ENCODE data around the gene CLNK.

DNA sequence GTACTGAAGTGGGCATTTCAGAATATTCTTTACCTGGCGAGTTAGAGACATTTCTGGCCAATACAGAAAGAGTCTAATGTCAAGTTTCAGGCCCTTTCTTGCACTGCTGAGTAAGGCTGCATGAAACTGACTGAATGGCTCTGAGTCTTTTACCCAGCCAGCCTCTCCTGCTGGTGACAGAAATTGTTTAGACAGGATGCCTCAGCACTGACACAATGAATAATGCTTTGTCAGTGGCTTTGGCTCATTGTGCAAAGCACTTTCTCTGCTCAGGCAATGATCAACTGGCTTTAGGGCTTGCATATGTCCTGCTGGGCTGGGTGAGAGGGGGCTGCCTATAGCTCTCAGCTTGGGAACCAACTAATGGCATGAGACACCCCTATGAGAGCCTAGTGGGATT, 45.5 kb downstream of the CLNK start:
- TF ChIP-seq, protein P1, sequence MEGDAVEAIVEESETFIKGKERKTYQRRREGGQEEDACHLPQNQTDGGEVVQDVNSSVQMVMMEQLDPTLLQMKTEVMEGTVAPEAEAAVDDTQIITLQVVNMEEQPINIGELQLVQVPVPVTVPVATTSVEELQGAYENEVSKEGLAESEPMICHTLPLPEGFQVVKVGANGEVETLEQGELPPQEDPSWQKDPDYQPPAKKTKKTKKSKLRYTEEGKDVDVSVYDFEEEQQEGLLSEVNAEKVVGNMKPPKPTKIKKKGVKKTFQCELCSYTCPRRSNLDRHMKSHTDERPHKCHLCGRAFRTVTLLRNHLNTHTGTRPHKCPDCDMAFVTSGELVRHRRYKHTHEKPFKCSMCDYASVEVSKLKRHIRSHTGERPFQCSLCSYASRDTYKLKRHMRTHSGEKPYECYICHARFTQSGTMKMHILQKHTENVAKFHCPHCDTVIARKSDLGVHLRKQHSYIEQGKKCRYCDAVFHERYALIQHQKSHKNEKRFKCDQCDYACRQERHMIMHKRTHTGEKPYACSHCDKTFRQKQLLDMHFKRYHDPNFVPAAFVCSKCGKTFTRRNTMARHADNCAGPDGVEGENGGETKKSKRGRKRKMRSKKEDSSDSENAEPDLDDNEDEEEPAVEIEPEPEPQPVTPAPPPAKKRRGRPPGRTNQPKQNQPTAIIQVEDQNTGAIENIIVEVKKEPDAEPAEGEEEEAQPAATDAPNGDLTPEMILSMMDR (conservative IDR thresholded peaks at IDR 0.05; ENCODE audit: low read length) = no peak
- no peak for TF ChIP-seq EZH2phosphoT487 (IDR thresholded peaks at IDR 0.05; ENCODE audit: borderline replicate concordance, low read depth, low read length)

Measured in OCI-LY7 (cell line).